ENCODE measurements around the gene TMEM18. TPM values are rescaled to one million over a fixed set of nuclear protein-coding genes. Genes with fewer than 3 reads are reported as not detected.

TMEM18 gene
- total RNA-seq, 1 donor from 2014 or later: 34.6 TPM

DNA sequence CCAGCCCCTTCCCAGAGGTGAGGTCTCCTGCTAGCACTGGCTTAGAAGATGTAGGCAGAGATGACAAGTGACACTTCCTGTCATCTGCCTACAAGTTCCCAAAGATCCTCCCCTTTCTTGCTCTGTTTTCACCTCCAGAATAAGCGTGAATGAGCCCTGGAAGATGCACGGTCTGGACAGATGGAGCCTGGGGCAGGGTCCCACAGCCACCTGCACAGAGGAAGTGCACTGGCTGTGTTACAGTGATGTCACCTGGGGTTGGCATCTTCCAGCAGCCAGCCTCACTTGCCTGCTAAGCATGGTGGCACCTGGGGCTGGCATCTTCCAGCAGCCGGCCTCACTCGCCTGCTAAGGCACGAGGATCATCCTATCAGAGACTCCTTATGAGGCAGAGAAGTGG is 32.3 kb downstream of the TMEM18 start:
- POLR2A ChIA-PET: no interaction called here
- no peaks in the 10 kb centered on the region for H3K4me1 Mint-ChIP-seq
- H3K9me3 Mint-ChIP-seq: no peaks in the 10 kb centered on the region
- TF ChIP-seq, protein P1, sequence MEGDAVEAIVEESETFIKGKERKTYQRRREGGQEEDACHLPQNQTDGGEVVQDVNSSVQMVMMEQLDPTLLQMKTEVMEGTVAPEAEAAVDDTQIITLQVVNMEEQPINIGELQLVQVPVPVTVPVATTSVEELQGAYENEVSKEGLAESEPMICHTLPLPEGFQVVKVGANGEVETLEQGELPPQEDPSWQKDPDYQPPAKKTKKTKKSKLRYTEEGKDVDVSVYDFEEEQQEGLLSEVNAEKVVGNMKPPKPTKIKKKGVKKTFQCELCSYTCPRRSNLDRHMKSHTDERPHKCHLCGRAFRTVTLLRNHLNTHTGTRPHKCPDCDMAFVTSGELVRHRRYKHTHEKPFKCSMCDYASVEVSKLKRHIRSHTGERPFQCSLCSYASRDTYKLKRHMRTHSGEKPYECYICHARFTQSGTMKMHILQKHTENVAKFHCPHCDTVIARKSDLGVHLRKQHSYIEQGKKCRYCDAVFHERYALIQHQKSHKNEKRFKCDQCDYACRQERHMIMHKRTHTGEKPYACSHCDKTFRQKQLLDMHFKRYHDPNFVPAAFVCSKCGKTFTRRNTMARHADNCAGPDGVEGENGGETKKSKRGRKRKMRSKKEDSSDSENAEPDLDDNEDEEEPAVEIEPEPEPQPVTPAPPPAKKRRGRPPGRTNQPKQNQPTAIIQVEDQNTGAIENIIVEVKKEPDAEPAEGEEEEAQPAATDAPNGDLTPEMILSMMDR (IDR thresholded peaks at IDR 0.05): no peak
- H3K27me3 Mint-ChIP-seq: peaks cover 12% of the 10 kb centered on the region
- H3K27ac Mint-ChIP-seq: no peak overlapping the region
- intact Hi-C loops (cut with micrococcal nuclease): no loop called here
- CTCF ChIA-PET: no interaction called here
- no peak overlapping the region for H3K4me3 Mint-ChIP-seq
- H3K36me3 Mint-ChIP-seq (ENCODE audit: low read depth): no peaks in the 10 kb centered on the region
- ATAC-seq (ENCODE audit: low read depth) (no peak), DNase-seq (no peak)

DNA sequence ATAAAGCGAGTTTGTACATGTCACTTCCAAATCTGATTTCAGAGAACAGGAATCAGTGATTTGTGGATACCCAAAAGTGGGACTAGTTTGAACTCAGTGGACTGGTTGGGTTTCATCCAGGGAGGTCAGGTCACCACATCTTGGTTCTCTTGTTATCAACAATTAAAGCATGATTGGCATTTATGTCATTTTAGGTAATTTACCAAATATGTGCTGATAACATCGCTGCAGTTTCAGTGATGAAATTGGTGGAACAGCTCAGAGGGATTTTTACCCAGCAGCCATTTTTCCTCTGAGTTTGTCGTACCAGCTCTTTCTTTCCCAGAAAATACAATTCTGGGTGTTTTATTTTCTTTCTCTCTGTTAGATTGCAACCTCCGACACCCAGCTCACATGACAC is 33.4 kb downstream of the TMEM18 start:
- no peak overlapping the region for H3K4me3 Mint-ChIP-seq
- ATAC-seq (ENCODE audit: low read depth) (no peak), DNase-seq (no peak)
- CTCF ChIA-PET: no interaction called here
- TF ChIP-seq, protein P1 (IDR thresholded peaks at IDR 0.05): no peak
- intact Hi-C loops (cut with micrococcal nuclease): no loop called here
- H3K27ac Mint-ChIP-seq: no peak overlapping the region
- no peaks in the 10 kb centered on the region for H3K36me3 Mint-ChIP-seq (ENCODE audit: low read depth)
- POLR2A ChIA-PET: no interaction called here
- peaks cover 10% of the 10 kb centered on the region for H3K27me3 Mint-ChIP-seq
- H3K4me1 Mint-ChIP-seq: no peaks in the 10 kb centered on the region
- no peaks in the 10 kb centered on the region for H3K9me3 Mint-ChIP-seq

DNA sequence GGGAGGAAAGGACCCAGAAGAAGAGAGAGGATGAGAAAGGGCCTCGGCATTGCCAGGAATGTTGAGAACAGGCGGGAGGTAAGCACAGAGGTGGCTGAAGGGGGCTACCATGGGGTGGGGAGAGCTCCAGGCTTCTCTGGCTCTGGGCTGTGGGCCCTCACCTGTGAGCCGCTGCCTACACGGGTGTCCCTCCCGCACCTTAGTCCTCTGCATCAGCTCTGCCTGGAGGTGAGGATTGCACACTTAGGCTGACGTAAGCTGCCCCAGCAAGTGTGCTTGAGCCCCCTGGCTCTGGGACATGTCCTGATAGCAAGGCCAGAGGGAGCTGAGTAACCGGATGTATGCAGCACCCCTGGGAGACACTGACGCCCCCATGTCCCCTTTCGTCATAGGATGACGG is 33.9 kb downstream of the TMEM18 start:
- CTCF ChIA-PET: no interaction called here
- TF ChIP-seq, protein P1 (IDR thresholded peaks at IDR 0.05): no peak
- H3K4me1 Mint-ChIP-seq: no peaks in the 10 kb centered on the region

DNA sequence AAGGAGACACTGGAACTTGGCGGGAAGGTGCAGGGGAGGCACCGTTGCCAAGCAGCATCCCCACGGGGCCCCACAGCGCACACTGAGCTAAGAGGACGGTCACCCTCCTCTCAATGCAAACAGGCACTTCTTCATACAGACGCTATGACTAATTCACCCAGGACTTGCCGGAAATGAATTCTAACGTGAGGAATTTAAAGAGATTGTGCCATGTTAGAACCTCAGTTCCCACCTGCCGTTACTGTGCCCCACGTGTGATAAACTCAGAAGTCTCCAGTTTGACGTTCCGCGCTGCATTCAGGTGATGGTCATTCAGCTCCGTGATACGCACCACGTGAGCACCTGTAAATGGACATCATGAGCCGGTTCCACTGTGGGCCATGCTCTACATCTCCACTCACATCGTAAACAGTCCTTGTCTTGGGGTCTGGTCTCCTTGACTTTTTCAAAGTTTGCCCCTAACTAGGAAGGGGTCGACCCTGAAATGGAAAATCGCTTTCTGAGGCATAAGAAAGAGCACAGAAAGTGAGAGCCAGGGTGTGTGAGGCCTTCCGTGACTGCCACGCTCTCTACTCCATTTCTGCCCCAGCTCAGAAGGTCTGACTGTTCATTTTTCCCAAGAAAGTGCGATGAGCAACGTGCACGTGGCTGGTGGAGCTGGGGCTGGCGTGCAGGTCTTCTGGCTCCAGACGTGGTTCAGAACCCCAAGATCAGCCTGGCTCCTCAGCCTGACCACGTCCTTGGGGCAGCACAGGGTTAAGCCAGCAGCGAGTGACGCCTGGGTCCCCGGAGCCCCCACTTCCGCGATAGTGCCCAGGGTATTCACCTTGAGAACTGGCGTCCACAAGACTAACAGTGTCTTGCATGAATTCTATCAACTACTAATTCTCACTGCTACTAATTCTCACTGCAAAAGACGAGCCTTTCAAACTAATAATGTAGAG is 35.1 kb downstream of the TMEM18 start:
- TF ChIP-seq, protein P1 (IDR thresholded peaks at IDR 0.05): no peak
- DNase-seq (no peak), ATAC-seq (ENCODE audit: low read depth) (no peak)
- no peaks in the 10 kb centered on the region for H3K36me3 Mint-ChIP-seq (ENCODE audit: low read depth)
- H3K4me1 Mint-ChIP-seq: peaks cover under 1% of the 10 kb centered on the region
- no peaks in the 10 kb centered on the region for H3K9me3 Mint-ChIP-seq
- H3K4me3 Mint-ChIP-seq: no peak overlapping the region
- no peak overlapping the region for H3K27ac Mint-ChIP-seq
- intact Hi-C loops (cut with micrococcal nuclease): no loop called here
- H3K27me3 Mint-ChIP-seq: peaks cover 10% of the 10 kb centered on the region
- ChIA-PET POLR2A (no interaction called here), CTCF (no interaction called here)

More for the DNA sequence above, 33.9 kb downstream of the TMEM18 start:
- POLR2A ChIA-PET: no interaction called here
- intact Hi-C loops (cut with micrococcal nuclease): no loop called here
- ATAC-seq (ENCODE audit: low read depth): no peak
- no peak overlapping the region for H3K27ac Mint-ChIP-seq
- DNase-seq: no peak
- no peak overlapping the region for H3K4me3 Mint-ChIP-seq
- H3K27me3 Mint-ChIP-seq: peaks cover 10% of the 10 kb centered on the region
- H3K36me3 Mint-ChIP-seq (ENCODE audit: low read depth): no peaks in the 10 kb centered on the region
- H3K9me3 Mint-ChIP-seq: no peaks in the 10 kb centered on the region

DNA sequence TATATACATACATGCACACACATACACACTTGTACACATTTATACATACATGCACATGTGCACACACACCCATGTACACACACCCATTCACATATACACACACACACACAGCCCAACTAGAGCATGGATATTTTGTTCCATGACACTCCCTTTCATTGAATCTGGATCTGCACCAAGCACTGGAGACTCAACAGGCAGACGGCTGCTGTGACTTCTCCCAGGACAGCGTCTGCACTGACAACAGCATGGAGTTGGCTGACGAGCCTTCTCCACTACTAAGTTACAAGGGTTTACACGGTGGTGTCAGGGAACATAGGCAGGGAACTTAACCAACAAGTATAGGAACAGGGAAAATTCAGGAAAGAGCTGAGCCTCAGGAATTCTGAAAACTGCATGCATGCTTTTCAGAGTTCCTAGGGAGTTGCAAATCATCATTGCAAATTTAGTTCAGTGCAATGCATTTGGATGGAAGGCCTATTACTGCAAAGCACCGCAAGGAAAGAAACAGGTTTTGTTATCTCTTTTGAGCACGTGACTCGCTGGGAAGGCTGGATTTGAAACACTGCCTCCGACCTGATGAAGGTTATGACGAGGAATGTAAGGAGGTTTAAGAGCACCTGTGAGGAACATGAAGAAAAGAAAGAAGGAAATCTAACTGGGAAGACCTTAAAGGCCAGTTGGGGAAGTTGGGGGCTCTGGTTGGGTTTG is 35.9 kb downstream of the TMEM18 start:
- ChIA-PET POLR2A (no interaction called here), CTCF (no interaction called here)
- peaks cover 4% of the 10 kb centered on the region for H3K4me1 Mint-ChIP-seq
- TF ChIP-seq, protein P1 (IDR thresholded peaks at IDR 0.05): no peak
- H3K27me3 Mint-ChIP-seq: peaks cover 7% of the 10 kb centered on the region
- intact Hi-C loops (cut with micrococcal nuclease): no loop called here
- ATAC-seq (ENCODE audit: low read depth) (no peak), DNase-seq (no peak)
- H3K36me3 Mint-ChIP-seq (ENCODE audit: low read depth): no peaks in the 10 kb centered on the region
- no peak overlapping the region for H3K4me3 Mint-ChIP-seq
- no peaks in the 10 kb centered on the region for H3K9me3 Mint-ChIP-seq
- H3K27ac Mint-ChIP-seq: no peak overlapping the region
